GM19452 (cell line): Measurements from ENCODE around the gene PPM1H.
"Not testable (repeated sequence)": the region's sequence is repeated elsewhere in the genome, so short reads cannot be mapped to it uniquely, and the experiment has no call there.

Source experiments
- ATAC-seq: cut with Tn5 transposase; IDR thresholded peaks from one replicate; pipeline ENCODE4 v1.9.1; 2021; ENCODE audit not compliant: unreplicated experiment

PPM1H gene

DNA sequence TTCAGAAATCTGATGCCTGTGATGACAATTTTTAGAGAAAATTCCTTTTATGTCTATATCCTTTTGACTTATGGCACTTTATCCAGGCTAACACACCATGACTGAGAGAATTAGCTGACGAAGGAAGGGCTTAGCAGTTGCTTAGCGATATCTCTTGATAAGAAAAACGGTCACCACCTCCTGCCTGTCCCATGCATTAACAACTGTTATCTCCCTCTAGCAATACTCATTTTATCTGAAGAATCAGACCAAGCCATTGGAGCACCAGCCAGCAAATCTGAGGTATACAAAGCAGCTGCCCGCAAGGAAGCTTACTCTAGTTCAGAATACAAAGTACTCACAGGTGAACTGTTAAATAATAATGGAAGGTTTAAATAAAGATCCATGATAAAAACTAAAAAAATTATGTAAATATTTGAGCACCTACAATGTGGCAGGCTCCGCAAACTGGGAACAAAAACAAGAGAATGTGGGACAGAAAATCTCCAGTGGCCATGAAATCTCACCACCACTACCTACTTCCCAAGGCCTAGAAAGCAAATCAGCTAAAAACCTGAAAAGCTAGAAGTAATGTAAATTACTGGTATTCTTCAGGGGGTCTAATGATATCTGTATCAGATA, 24.3 kb downstream of the PPM1H start:
- ATAC-seq, result no peak

GRCh38 chr12:62909340-62909739, 25.6 kb downstream of the PPM1H start:
- no peak for ATAC-seq

DNA sequence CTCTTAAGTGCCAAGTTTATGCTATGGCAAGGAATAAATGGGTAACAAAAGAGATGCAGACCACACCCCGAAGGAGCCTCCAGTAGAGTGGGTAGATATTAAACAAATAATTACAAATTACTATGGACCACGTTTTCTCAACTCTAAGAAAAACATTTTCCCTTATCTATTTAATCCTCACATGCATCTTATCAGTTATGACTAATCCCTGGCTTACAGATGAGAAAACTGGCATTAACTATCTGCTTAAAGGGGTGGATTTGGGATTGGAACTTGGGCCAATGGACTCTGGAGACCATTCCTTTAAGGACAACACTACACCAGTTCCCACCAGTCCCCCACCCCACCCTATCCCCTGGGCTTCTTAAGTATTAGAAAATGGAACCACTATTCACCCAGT, 26.3 kb downstream of the PPM1H start:
- no peak for ATAC-seq

GRCh38 chr12:62907561-62907960, 27.4 kb downstream of the PPM1H start:
- ATAC-seq, result no peak

DNA sequence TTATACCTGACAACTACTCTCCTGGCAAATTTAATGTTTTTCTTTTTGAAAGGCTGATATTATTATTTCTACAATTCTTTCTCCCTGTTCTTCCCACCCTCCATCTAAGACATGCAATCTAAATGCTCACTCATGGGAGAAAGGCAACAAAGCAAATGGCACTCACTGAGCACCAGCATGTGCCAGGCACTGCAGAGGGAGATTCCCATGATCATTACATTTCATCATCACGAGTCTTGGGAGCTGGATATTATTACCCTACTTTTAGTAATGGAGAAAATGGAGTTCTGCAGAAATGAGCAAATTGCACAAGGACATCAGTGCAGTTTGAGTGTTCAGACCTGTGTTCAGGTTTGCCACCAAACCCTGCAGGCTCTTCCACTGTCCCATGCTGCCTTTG, 27.9 kb downstream of the PPM1H start:
- no peak for ATAC-seq

DNA sequence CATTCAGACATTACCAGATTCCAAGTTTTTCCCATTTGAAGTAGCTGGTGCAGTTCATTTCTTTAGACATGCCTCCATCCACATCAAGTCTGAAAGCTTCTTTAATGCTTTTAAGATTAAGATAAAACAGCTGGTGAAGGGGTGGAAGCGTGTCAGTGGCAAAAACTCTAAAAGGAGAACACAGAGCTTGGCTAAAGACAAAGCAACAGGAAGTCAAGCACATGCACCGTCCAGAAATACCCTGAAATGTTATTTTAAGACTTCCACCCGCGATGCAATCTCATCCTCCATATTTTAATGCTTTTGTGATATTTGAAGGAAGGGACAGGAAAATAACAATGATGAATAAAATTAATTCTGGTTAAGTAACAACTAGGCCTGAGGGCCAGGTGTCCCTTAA, 31.8 kb downstream of the PPM1H start:
- ATAC-seq, result no peak

DNA sequence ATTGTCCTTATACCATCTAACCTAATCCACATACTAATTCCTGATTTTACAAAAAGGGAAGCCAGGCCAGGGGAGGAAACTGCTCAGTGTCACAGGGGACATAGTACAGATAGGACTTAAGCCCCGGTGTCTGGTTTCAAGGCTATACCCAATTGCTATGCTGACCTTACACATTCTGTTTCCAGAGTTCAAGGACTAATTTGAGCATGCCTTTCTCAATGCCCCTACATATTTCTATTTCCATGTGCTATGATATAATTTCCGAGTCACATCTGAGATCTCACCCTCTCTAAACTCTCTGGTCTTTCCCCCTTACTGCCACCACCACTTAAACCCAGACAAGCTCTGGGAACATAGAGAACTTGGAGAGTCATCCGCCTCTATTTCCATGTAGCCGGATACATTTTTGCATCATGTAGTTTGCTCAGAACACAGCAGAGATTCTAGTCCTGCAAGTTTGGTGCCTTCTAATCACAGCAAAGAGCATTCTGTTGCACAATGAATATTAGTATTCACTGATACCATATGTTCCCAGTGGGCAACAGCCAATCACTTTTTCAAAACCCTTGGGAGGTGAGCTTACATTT, 34.2 kb downstream of the PPM1H start:
- no peak for ATAC-seq

GRCh38 chr12:62899568-62900390, 35.2 kb downstream of the PPM1H start:
- no peak for ATAC-seq

DNA sequence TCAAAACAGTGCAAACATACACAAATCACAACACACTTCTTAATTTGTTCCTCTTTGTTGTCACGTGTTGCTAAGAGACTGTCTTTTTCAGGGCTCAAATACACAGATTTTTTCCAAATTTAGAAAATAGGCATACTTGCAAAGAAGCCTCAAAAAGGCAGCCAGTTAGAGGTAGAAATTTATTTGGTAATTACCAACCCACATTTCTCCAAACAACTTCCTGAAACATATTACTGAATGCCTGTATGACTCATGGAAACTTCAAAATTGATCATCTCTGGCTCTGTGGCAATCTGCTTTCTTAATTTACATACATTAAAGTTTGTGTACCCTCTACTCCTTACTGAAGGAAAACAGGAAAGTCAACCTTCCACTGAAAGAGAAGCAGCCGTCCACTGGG, 36.4 kb downstream of the PPM1H start:
- no peak for ATAC-seq

DNA sequence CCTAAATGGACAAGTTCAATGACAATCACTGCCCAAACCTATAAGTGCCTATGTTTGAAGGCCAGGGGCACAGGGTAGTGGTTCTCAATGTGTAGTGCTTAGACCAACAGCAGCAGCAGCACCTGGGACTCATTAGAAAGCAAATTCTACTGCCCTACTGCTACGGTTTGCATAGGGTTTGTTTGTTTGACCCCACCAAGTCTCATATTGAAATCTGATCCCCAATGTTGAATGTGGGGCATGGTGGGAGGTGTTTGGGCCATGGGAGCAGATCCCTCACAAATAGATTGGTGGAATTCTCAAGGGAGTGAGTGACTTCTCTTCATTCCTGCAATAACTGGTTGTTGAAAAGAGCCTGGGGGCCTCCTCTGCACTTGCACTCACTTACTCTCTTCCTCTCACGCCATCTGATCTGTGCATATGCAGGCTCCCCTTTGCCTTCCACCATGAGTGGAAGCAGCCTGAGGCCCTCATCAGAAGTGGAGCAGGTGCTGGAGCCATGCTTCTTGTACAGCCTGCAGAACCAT, 39.5 kb downstream of the PPM1H start:
- ATAC-seq, result no peak

GRCh38 chr12:62893276-62893675, 41.7 kb downstream of the PPM1H start:
- no peak for ATAC-seq

DNA sequence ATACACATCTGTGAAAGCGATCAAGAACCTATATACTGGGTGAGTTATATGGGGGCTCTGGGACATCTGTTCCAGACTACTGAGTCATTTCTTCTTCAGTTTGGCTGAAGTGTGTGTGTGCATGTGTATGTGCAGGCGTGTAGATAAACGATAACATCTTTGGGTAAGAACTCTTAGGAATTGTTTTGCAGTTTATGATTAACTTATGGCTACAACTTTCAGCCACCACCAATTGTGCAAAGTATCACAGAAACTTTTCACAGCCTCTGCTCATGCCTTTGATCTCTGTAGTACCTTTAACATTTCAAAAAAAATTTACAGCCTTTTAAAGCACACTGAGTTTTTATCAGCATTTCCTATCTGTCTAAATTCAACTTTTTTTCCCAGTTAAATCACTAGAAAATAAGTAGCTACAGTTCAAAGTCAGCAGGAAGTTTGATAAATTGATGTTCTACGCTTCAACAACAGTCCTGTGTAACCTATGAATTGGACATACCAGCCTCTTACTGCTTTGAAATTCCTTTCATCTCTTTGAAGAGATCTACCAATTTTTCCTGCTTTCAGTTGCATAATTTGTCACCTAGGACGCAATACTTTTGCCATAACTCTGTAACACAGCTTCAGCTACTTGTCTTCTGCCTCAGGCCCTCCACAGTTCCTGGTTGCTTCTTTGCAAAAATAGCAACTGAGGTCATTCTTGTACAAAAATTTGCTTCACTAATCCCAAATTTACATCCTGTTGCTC, 43.0 kb downstream of the PPM1H start:
- no peak for ATAC-seq

DNA sequence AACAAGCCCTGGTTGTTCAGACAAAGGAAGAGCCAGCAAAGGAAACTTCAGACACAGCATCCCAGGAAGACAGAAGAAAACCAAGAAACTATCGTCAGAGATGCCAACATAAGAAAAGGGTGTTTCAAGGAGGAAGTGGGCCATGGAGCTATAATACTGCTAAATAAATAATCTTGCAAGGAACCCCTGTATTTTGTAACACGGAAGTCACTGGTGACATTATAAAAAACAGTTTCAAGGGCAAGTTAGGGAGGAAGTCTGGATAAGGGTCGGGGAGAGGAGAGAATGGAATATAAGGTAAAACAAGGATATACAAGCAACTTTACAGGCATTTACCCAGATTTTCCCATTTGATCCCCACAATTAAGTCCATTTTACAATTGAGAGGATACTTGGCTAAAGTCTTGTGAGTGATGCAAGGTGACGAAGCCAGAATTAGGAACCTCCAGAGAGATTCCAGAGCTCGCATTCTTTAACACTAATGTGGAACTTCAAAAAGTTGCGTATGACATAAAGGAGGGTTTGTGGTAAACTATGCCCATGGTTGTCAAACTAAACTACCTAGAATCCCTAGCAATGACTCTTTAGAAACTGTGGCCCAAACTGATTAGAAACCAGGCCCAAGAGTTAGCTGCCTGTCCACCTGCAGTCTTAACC, 46.4 kb downstream of the PPM1H start:
- no peak for ATAC-seq

DNA sequence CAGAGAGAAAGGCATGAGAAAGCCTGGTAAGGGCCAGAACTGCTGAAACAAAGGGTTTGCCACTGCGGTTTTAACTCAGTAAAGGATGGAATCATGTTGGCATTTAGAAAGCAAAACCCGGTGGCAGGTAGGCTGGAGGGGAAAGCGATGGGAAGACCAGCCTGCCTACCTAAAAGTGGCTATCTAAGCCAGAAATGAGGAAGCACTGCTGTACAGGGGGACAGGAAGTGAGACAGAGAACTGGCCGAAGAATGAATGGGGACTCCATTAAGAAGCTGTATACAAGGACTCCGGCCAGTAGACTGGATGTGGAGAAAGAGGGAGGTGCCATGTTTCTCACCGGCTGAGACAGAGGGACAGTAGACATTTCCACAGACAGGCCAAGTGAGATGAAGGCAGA, 48.2 kb downstream of the PPM1H start:
- ATAC-seq, result no peak

GRCh38 chr12:62885242-62885641, 49.7 kb downstream of the PPM1H start:
- no peak for ATAC-seq

- not testable (repeated sequence) for ATAC-seq
These were observed 50.1 kb downstream of the PPM1H start for GRCh38 chr12:62884832-62885231.

- ATAC-seq, result no peak
These were observed 52.3 kb downstream of the PPM1H start for GRCh38 chr12:62882696-62883095.

- ATAC-seq, result no peak
These were observed 52.8 kb downstream of the PPM1H start for GRCh38 chr12:62882140-62882539.

DNA sequence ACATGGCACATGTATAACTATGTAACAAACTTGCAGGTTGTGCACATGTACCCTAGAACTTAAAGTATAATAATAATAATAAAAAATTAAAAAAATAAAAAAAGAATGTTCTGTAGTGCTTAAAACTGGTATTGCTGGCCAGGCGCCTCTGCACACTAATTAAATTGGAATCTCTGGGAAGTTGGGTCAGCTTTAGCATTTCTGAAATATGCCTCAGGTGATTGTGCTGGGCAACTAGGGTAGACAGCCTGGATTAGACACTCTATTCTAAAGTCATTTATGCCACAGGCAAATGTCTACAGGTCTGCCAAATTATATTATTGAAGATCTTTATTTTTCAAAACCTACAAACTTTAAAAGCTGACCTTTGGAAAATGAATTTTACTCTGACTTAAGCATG, 55.3 kb downstream of the PPM1H start:
- no peak for ATAC-seq

- ATAC-seq, result not testable (repeated sequence)
These were observed 55.7 kb downstream of the PPM1H start for GRCh38 chr12:62879228-62879627.

DNA sequence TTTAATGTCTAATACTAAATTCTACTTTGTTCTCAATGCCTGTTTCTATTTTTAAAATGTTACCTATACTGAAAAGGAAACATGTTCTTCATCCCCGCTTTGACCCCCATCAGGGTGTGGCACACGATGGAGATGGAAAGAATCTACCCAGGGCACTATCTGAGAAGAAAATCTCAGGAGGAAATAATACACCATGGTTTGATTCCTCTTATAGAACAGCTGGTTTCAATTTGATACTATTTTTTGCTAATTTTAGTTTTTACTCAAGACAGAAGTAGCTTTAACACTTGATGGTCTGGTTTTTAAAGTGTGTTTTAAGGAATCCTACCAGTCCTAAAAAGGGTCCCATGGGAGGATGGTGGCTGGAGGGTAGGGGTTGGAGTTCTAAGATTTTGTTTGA, 56.7 kb downstream of the PPM1H start:
- no peak for ATAC-seq
